Coronary artery (tissue), 2 donors: ENCODE data around the gene DAB1.

Experiments
- DNase-seq: peaks from one replicate; pipeline ENCODE4 v3.0.0-alpha.2; 2017; ENCODE audit warnings: low spot score
- H3K27ac ChIP-seq, 2 donors: fragments of 200-600 bp; sonication (generic); one replicate each; pipeline ENCODE4 v1.5.1; 2016 to 2019
- H3K4me3 ChIP-seq: fragments of 200-600 bp; sonication (generic); 2 replicates; pipeline ENCODE4 v1.5.1; 2016; ENCODE audit warnings: mild to moderate bottlenecking, moderate library complexity
- TF ChIP-seq, protein P1 (sequence below): fragments of 200-600 bp; sonication (generic); IDR thresholded peaks from one replicate; pipeline ENCODE4 v1.5.1; 2019; ENCODE audit warnings: antibody characterized with exemption

Gene DAB1

DNA sequence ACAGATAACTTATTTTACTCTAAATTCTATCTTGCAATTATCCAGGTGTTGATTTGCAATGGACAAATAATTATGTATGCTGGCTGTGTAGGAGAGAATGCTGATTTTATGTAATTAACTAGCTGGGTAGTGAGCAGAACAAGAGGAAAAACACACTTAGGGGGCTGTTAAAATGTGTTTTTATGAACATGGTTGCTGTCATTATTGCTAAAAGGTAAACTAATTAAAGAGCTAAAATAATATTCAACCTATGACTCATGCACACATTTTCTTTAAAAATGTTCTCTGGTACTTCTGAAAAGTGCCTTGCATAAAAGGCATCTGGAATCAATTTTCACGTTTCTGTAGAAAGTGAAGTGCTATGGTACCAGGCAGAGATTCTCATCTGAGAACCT lies 265.3 kb downstream of the DAB1 start:
- TF ChIP-seq, protein P1, sequence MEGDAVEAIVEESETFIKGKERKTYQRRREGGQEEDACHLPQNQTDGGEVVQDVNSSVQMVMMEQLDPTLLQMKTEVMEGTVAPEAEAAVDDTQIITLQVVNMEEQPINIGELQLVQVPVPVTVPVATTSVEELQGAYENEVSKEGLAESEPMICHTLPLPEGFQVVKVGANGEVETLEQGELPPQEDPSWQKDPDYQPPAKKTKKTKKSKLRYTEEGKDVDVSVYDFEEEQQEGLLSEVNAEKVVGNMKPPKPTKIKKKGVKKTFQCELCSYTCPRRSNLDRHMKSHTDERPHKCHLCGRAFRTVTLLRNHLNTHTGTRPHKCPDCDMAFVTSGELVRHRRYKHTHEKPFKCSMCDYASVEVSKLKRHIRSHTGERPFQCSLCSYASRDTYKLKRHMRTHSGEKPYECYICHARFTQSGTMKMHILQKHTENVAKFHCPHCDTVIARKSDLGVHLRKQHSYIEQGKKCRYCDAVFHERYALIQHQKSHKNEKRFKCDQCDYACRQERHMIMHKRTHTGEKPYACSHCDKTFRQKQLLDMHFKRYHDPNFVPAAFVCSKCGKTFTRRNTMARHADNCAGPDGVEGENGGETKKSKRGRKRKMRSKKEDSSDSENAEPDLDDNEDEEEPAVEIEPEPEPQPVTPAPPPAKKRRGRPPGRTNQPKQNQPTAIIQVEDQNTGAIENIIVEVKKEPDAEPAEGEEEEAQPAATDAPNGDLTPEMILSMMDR, result no peak
- no peak for DNase-seq
- H3K4me3 ChIP-seq, result no peak overlapping the region
- H3K27ac ChIP-seq, result no peak overlapping the region

DNA sequence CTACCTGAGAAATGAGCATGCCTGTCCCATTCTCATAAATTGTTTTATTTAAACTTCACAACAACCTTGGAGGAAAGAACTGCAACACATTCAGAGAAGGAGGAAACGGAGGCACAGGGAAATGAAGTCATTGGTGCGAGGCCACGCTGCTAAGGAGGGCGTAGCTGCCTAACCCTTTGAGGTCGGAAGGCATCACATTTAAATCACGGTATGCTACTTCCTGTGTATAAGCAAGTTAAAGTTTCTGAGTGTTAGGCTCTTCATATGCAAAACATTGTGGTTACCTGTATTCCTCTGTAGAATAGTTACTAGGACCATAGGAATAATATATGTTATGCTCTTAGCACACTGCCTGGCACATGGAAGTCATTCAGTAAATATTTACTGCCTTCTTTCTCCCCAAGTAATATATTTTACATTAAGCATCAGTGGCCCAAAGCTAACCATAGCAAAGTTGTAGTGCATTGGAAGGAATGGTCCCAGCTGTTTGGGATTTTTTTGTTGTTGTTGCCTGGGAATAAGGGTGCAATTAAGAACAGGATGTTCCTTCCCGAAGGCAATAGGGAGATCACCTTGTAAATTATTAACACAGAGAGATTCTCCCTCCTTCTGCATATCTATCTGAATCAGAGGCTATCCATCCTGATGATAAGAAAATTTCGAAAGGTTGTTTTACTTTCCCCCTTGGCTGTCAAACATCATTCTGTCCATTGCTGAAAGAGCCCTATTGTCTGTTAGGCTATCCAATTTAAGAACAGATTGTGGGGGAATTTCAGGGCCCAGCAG lies 265.8 kb downstream of the DAB1 start:
- TF ChIP-seq, protein P1, result no peak
- no peak overlapping the region for H3K4me3 ChIP-seq
- no peak for DNase-seq
- no peak overlapping the region for H3K27ac ChIP-seq

DNA sequence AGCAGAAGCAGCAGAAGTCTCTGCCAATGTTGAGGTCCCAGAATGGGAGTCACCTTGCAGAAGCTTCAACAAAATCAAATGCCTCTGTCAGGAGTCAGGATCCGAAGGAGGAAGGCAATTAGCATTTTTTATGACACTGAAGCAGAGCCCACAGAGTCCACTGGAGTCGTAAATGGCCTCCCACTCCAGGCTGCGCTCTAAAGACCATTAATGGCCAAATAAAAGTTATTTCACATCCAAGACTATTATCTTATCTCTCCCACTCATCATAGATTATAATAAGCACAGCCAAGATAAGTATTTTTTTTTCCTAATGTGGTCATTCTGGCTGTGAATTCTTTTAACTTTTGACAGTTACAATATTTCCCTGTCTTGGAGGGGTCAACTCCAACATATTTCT lies 267.0 kb downstream of the DAB1 start:
- Histone ChIP-seq H3K27ac (no peak overlapping the region), H3K4me3 (no peak overlapping the region)
- DNase-seq, result no peak
- TF ChIP-seq, protein P1, result no peak

DNA sequence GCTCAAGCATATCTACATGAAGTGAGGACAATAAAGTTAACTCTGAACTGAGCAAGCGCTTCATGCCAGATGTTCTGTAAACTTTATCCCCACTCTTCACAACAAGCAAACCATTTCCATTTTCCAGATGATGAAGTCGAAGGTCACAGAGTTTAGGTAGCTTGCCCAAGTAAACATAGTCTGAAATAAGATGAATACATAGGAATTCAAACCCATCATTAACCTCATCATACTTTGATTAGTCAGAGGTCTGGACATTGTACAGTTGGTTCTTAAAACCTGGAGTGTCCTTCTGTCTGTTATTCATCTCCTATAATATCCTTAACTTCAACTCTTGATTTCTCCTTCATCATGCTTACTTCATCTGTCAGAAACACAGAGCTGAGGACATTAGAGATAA lies 277.8 kb downstream of the DAB1 start:
- TF ChIP-seq, protein P1, result no peak
- Histone ChIP-seq H3K27ac (no peak overlapping the region), H3K4me3 (no peak overlapping the region)
- DNase-seq, result no peak

DNA sequence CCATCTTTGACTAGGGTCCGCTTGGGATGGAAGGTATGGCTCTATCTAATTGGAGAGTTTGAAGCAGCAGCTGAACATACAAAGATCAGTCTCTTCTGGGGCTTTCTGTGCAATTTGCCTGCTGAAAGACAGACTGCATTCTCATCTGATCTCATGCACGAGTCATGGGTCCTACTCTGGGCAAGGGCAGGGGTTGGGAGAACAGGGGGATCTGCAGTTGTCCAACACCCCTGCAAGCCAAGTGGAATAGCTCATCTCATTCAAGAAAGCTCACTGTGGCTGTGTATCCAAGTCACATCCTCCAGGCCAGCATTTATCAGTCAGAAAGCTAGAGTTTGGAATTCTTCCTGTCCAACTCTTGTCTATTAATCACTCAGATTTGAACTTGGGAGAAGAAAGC lies 280.9 kb downstream of the DAB1 start:
- no peak for DNase-seq
- TF ChIP-seq, protein P1, result no peak
- H3K4me3 ChIP-seq, result no peak overlapping the region
- no peak overlapping the region for H3K27ac ChIP-seq

DNA sequence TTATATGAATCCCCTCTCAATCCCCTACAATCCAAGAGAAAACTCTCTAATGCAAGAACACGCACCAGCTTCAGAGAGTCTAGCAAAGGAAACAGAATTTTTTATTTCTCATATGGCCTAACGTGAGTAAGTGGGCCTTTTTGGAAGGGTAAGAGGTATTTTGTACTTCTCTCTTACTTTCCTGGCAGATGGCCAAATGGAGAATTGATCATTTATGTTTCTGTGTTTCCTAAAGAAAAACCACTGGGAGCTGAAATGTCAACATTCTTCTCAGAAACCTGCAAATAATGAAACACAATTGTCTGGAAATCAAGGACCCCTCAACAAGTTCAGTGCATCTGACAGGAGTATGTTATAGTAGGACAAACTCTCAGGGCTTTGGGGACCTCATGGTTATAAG lies 281.7 kb downstream of the DAB1 start:
- no peak for DNase-seq
- no peak overlapping the region for H3K4me3 ChIP-seq
- TF ChIP-seq, protein P1, result no peak
- H3K27ac ChIP-seq, result no peak overlapping the region

DNA sequence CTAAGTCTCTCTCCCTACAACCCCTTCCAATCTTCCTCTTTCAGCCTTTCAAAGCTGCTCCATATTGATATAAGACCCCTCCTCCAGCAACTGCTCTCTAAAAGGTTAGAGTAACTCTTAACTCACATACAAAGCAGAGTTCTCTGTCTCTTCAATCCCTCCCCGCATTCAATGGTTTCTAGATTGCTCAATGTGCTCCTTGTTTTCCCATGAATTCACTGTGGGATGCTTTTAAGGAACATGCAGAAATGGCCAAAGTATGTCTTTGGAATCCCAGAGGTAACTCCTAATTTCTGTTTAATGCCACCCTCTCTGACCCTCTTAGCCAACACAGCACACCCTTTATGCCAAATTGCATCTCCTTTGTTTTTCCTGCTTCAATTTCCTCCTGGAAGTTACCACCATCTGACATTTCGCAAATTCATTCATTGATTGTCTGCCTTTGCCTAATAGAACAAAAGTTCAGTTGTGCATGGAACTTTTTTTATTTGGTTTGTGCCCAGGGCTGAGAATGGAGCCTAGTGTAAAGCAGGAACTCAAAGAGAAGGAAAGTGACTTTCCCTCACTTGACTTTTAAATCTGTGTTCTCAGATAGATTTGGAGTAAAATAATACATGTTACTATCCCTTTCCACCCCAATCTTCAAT lies 285.3 kb downstream of the DAB1 start:
- no peak overlapping the region for H3K4me3 ChIP-seq
- TF ChIP-seq, protein P1, result no peak
- no peak for DNase-seq
- H3K27ac ChIP-seq, result no peak overlapping the region
